WTC11 (cell line): ENCODE data around the gene NKAIN2. TPM values are rescaled to one million over a fixed set of nuclear protein-coding genes. Genes with fewer than 3 reads are reported as not detected.

Experiments used
- ATAC-seq: fragments of 200-7000 bp; cut with Tn5 transposase; 2 replicates; pipeline ENCODE4 v1.10.0; 2021; ENCODE audit warnings: mild to moderate bottlenecking, moderate library complexity
- CTCF ChIA-PET: fragments of 300-600 bp; sonication (Branson Sonifier 250); formaldehyde crosslinking; loops from one replicate; lab custom pipeline; 2021; ENCODE audit warnings: antibody characterized with exemption; lab: Charles Lee
- POLR2A ChIA-PET: fragments of 350-600 bp; sonication (Branson Sonifier 250); formaldehyde crosslinking; loops from one replicate; lab custom pipeline; 2021; ENCODE audit warnings: antibody characterized with exemption; lab: Charles Lee
- DNase-seq: peaks from one replicate; pipeline ENCODE4 v3.0.0; 2021; ENCODE audit warnings: low spot score
- H3K27ac Mint-ChIP-seq: 2 replicates; pipeline ENCODE4 v1.8.0; 2021; ENCODE audit warnings: mixed read lengths
- H3K27me3 Mint-ChIP-seq: 2 replicates; pipeline ENCODE4 v1.8.0; 2021; ENCODE audit warnings: low read depth, mild to moderate bottlenecking, moderate library complexity, mixed read lengths
- H3K36me3 Mint-ChIP-seq: 2 replicates; pipeline ENCODE4 v1.8.0; 2021; ENCODE audit warnings: mixed read lengths
- H3K4me1 Mint-ChIP-seq: 2 replicates; pipeline ENCODE4 v1.8.0; 2022; ENCODE audit warnings: mixed read lengths
- H3K4me3 Mint-ChIP-seq: 2 replicates; pipeline ENCODE4 v1.8.0; 2021; ENCODE audit warnings: mild to moderate bottlenecking, moderate library complexity, mixed read lengths
- H3K9me3 Mint-ChIP-seq: 2 replicates; pipeline ENCODE4 v1.8.0; 2021; ENCODE audit warnings: mixed read lengths
- AFF4 ChIP-seq: sonication (generic); formaldehyde crosslinking; IDR thresholded peaks from 2 replicates; pipeline ENCODE4 v1.8.1; 2023; ENCODE audit warnings: mild to moderate bottlenecking, missing genetic modification reagents, borderline replicate concordance
- ARID4B ChIP-seq: sonication (generic); formaldehyde crosslinking; IDR thresholded peaks from 2 replicates; pipeline ENCODE4 v1.8.0; 2023; ENCODE audit warnings: missing genetic modification reagents, mild to moderate bottlenecking, borderline replicate concordance
- ATF3 ChIP-seq: sonication (generic); formaldehyde crosslinking; conservative IDR thresholded peaks from 2 replicates; pipeline ENCODE4 v1.8.1; 2022; ENCODE audit warnings: mild to moderate bottlenecking, missing genetic modification reagents
- ETV6 ChIP-seq: sonication (generic); formaldehyde crosslinking; IDR thresholded peaks from 2 replicates; pipeline ENCODE4 v1.8.1; 2022; ENCODE audit warnings: mild to moderate bottlenecking, missing genetic modification reagents
- GTF2I ChIP-seq: fragments of 250-450 bp; sonication (Bioruptor Pico); conservative IDR thresholded peaks from 2 replicates; pipeline ENCODE4 v1.4.0; 2021; ENCODE audit warnings: mild to moderate bottlenecking
- IRF1 ChIP-seq: sonication (generic); formaldehyde crosslinking; IDR thresholded peaks from 2 replicates; pipeline ENCODE4 v1.8.0; 2023; ENCODE audit warnings: missing genetic modification reagents
- KAT7 ChIP-seq: sonication (generic); formaldehyde crosslinking; IDR thresholded peaks from 2 replicates; pipeline ENCODE4 v1.8.1; 2023; ENCODE audit warnings: missing genetic modification reagents, mild to moderate bottlenecking, borderline replicate concordance
- NFYB ChIP-seq: sonication (generic); formaldehyde crosslinking; conservative IDR thresholded peaks from 2 replicates; pipeline ENCODE4 v1.8.0; 2022; ENCODE audit warnings: low read depth, missing genetic modification reagents
- NR3C1 ChIP-seq: sonication (generic); formaldehyde crosslinking; conservative IDR thresholded peaks from 2 replicates; pipeline ENCODE4 v1.8.1; 2023; ENCODE audit warnings: low read depth, mild to moderate bottlenecking, missing genetic modification reagents
- PRDM15 ChIP-seq: sonication (generic); formaldehyde crosslinking; IDR thresholded peaks from 2 replicates; pipeline ENCODE4 v1.8.0; 2022; ENCODE audit warnings: missing genetic modification reagents
- RORB ChIP-seq: fragments of 250-450 bp; sonication (Bioruptor Pico); IDR thresholded peaks from 2 replicates; pipeline ENCODE4 v1.9.0; 2021; ENCODE audit warnings: mild to moderate bottlenecking
- SMAD3 ChIP-seq: sonication (generic); formaldehyde crosslinking; IDR thresholded peaks from 2 replicates; pipeline ENCODE4 v1.8.0; 2022; ENCODE audit warnings: missing genetic modification reagents, mild to moderate bottlenecking, borderline replicate concordance
- TCF7 ChIP-seq: sonication (generic); formaldehyde crosslinking; IDR thresholded peaks from 2 replicates; pipeline ENCODE4 v1.8.0; 2022; ENCODE audit warnings: mild to moderate bottlenecking, low read depth, missing genetic modification reagents, moderate library complexity
- TEAD4 ChIP-seq: sonication (generic); formaldehyde crosslinking; IDR thresholded peaks from 2 replicates; pipeline ENCODE4 v1.8.0; 2022; ENCODE audit warnings: mild to moderate bottlenecking, missing genetic modification reagents
- ZBTB21 ChIP-seq: sonication (generic); formaldehyde crosslinking; IDR thresholded peaks from 2 replicates; pipeline ENCODE4 v1.8.1; 2023; ENCODE audit warnings: mild to moderate bottlenecking, missing genetic modification reagents, borderline replicate concordance
- ZNF317 ChIP-seq: sonication (generic); formaldehyde crosslinking; IDR thresholded peaks from 2 replicates; pipeline ENCODE4 v1.8.1; 2023; ENCODE audit warnings: low read depth, mild to moderate bottlenecking, moderate library complexity, missing genetic modification reagents, borderline replicate concordance
- total RNA-seq: library from RNA; stranded (reverse); gene quantifications from 3 replicates; pipeline ENCODE4 v1.2.3, GENCODE V29; 2021

Gene NKAIN2
- total RNA-seq, 1 experiment from 2014 or later, result 0.33 TPM

GRCh38 chr6:124066946-124067552, 263.4 kb downstream of the NKAIN2 start:
- Mint-ChIP-seq H3K4me3 (no peak overlapping the region), H3K36me3 (no peaks in the 10 kb centered on the region), H3K27ac (no peak overlapping the region), H3K27me3 (no peaks in the 10 kb centered on the region; the same call in 1 of the 2 replicates), H3K4me1 (no peaks in the 10 kb centered on the region), H3K9me3 (no peaks in the 10 kb centered on the region)
- TF ChIP-seq SMAD3, result no peak
- ATAC-seq, result no peak
- CTCF ChIA-PET, result no interaction called here
- DNase-seq, result no peak
- POLR2A ChIA-PET, result no interaction called here

GRCh38 chr6:124069230-124069950, 265.7 kb downstream of the NKAIN2 start:
- CTCF ChIA-PET, result no interaction called here
- Mint-ChIP-seq H3K9me3 (no peaks in the 10 kb centered on the region), H3K27ac (no peak overlapping the region), H3K36me3 (no peaks in the 10 kb centered on the region), H3K4me3 (no peak overlapping the region), H3K27me3 (no peaks in the 10 kb centered on the region), H3K4me1 (peaks cover 13% of the 10 kb centered on the region)
- POLR2A ChIA-PET, result no interaction called here
- no peak for DNase-seq
- TF ChIP-seq SMAD3, result no peak
- ATAC-seq, result no peak

GRCh38 chr6:124073021-124073420, 269.4 kb downstream of the NKAIN2 start:
- Mint-ChIP-seq H3K27ac (no peak overlapping the region), H3K9me3 (no peaks in the 10 kb centered on the region), H3K27me3 (no peaks in the 10 kb centered on the region), H3K36me3 (no peaks in the 10 kb centered on the region), H3K4me1 (peaks cover 17% of the 10 kb centered on the region), H3K4me3 (no peak overlapping the region)
- POLR2A ChIA-PET, result no interaction called here
- CTCF ChIA-PET, result interaction anchor here (1.5 kb wide), 1 partner anchor 358 kb away, joined by 3 read pairs; no protein-coding TSS in a partner anchor
- peak; percentile 12 for DNase-seq
- peak; percentile 56 for ATAC-seq
- TF ChIP-seq NFYB (CRISPR knock-in tag) (no peak), TEAD4 (CRISPR knock-in tag) (no peak), AFF4 (CRISPR knock-in tag) (no peak), TCF7 (CRISPR knock-in tag) (no peak), NR3C1 (CRISPR knock-in tag) (no peak), ARID4B (CRISPR knock-in tag) (no peak), ZBTB21 (CRISPR knock-in tag) (no peak), RORB (no peak), KAT7 (CRISPR knock-in tag) (no peak), GTF2I (CRISPR knock-in tag) (no peak), ETV6 (CRISPR knock-in tag) (no peak), ATF3 (no peak), ZNF317 (CRISPR knock-in tag) (no peak), PRDM15 (no peak), IRF1 (no peak)
